Trophoblast cell (in vitro differentiated cells and primary cell): ENCODE results near the gene MAGI1.

ENCODE experiments used
- DNase-seq, 2 donors: peaks; one replicate each; pipeline ENCODE4 v3.0.0-alpha.2; 2016
- H2AFZ ChIP-seq: 2 replicates; pipeline ENCODE4 v1.6.1; 2013; ENCODE audit warnings: low read length, moderate library complexity, mild to moderate bottlenecking; ENCODE audit not compliant: insufficient read depth, poor library complexity
- H2AK5ac ChIP-seq: 2 replicates; pipeline ENCODE4 v1.6.1; 2013; ENCODE audit warnings: mild to moderate bottlenecking, low read length
- H2BK120ac ChIP-seq: 2 replicates; pipeline ENCODE4 v1.6.1; 2013; ENCODE audit warnings: low read length, mild to moderate bottlenecking, moderate library complexity; ENCODE audit not compliant: insufficient read depth, poor library complexity
- H2BK12ac ChIP-seq: 2 replicates; pipeline ENCODE4 v1.6.1; 2013; ENCODE audit warnings: mild to moderate bottlenecking, low read length, moderate library complexity
- H2BK5ac ChIP-seq: 2 replicates; pipeline ENCODE4 v1.6.1; 2013; ENCODE audit warnings: low read length, low read depth, moderate library complexity, mild to moderate bottlenecking; ENCODE audit not compliant: poor library complexity
- H3K14ac ChIP-seq: 2 replicates; pipeline ENCODE4 v1.6.1; 2013; ENCODE audit warnings: mild to moderate bottlenecking, low read length
- H3K18ac ChIP-seq: 2 replicates; pipeline ENCODE4 v1.6.1; 2013; ENCODE audit warnings: mild to moderate bottlenecking, low read length
- H3K23ac ChIP-seq: 2 replicates; pipeline ENCODE4 v1.6.1; 2013; ENCODE audit warnings: low read length
- H3K27ac ChIP-seq: 2 replicates; pipeline ENCODE4 v1.5.1; 2013; ENCODE audit warnings: low read depth, mild to moderate bottlenecking, inconsistent platforms, low read length, moderate library complexity
- H3K27me3 ChIP-seq: 2 replicates; pipeline ENCODE4 v1.6.1; 2013; ENCODE audit warnings: inconsistent platforms, mild to moderate bottlenecking, low read length, moderate library complexity; ENCODE audit not compliant: insufficient read depth
- H3K36me3 ChIP-seq, 2 experiments: 1 replicate in 1 of 2; 2 replicates in 1 of 2; pipeline ENCODE4 v1.6.1; 2013; ENCODE audit warnings: low read length in 2 of 2, mild to moderate bottlenecking in 2 of 2, moderate library complexity in 1 of 2; ENCODE audit not compliant: insufficient read depth in 2 of 2, control insufficient read depth in 1 of 2
- H3K4ac ChIP-seq: 2 replicates; pipeline ENCODE4 v1.6.1; 2013; ENCODE audit warnings: low read depth, mild to moderate bottlenecking, low read length, moderate library complexity
- H3K4me1 ChIP-seq, 2 experiments: 1 replicate in 1 of 2; 2 replicates in 1 of 2; pipeline ENCODE4 v1.6.1; 2013; ENCODE audit warnings: low read length in 2 of 2, mild to moderate bottlenecking in 2 of 2, moderate library complexity in 1 of 2; ENCODE audit not compliant: insufficient read depth in 2 of 2, control insufficient read depth in 1 of 2
- H3K4me2 ChIP-seq: 2 replicates; pipeline ENCODE4 v1.6.1; 2013; ENCODE audit warnings: inconsistent platforms, mild to moderate bottlenecking, low read length, moderate library complexity
- H3K4me3 ChIP-seq: 2 replicates; pipeline ENCODE4 v1.5.1; 2013; ENCODE audit warnings: mild to moderate bottlenecking, low read depth, low read length, inconsistent platforms
- H3K79me1 ChIP-seq: one replicate; pipeline ENCODE4 v1.6.1; 2013; ENCODE audit warnings: low read length
- H3K79me2 ChIP-seq: 2 replicates; pipeline ENCODE4 v1.6.1; 2013; ENCODE audit warnings: low read length, mild to moderate bottlenecking; ENCODE audit not compliant: control insufficient read depth, insufficient read depth, poor library complexity
- H3K9ac ChIP-seq: 2 replicates; pipeline ENCODE4 v1.6.1; 2013; ENCODE audit warnings: mild to moderate bottlenecking, low read length
- H3K9me3 ChIP-seq: 2 replicates; pipeline ENCODE4 v1.6.1; 2013; ENCODE audit warnings: low read depth, mild to moderate bottlenecking, control low read depth, inconsistent platforms, low read length; ENCODE audit not compliant: insufficient read depth
- H4K12ac ChIP-seq: 2 replicates; pipeline ENCODE4 v1.6.1; 2013; ENCODE audit warnings: low read depth, mild to moderate bottlenecking, low read length, moderate library complexity
- H4K8ac ChIP-seq: 2 replicates; pipeline ENCODE4 v1.6.1; 2013; ENCODE audit warnings: low read depth, mild to moderate bottlenecking, low read length, moderate library complexity
- H4K91ac ChIP-seq: one replicate; pipeline ENCODE4 v1.6.1; 2013; ENCODE audit warnings: low read depth, mild to moderate bottlenecking, low read length, moderate library complexity
- WGBS: extraction: QIAGEN DNeasy Blood & Tissue Kit; methylation state at CpG from one replicate; pipeline ENCODE4 v1.1.7; 2013; ENCODE audit warnings: missing lambda C conversion rate; ENCODE audit not compliant: insufficient read length, insufficient coverage; ENCODE audit errors: extremely low coverage; 5-methylcytosine and 5-hydroxymethylcytosine counted together

Gene MAGI1

GRCh38 chr3:65348398-65348995 lies 690.2 kb downstream of the MAGI1 start:
- H4K91ac ChIP-seq: no peak overlapping the region
- no CpG with 5 or more reads among the region's 8 CpGs for WGBS

GRCh38 chr3:65347166-65347565 lies 691.6 kb downstream of the MAGI1 start:
- Histone ChIP-seq H3K36me3 (no peaks in the 10 kb centered on the region), H3K79me2 (no peaks in the 10 kb centered on the region), H3K18ac (no peak overlapping the region), H2BK12ac (no peak overlapping the region), H2BK120ac (no peak overlapping the region), H3K9ac (no peak overlapping the region), H3K23ac (no peak overlapping the region), H4K91ac (no peak overlapping the region), H3K9me3 (no peaks in the 10 kb centered on the region), H4K12ac (no peak overlapping the region), H3K4me1 (no peaks in the 10 kb centered on the region), H2AFZ (no peak overlapping the region), H3K14ac (no peak overlapping the region), H3K79me1 (no peaks in the 10 kb centered on the region), H3K27me3 (no peaks in the 10 kb centered on the region), H4K8ac (no peak overlapping the region), H2AK5ac (no peak overlapping the region), H2BK5ac (no peak overlapping the region), H3K27ac (no peak overlapping the region), H3K4me3 (no peak overlapping the region), H3K4me2 (no peak overlapping the region), H3K4ac (no peak overlapping the region)
- WGBS: no CpG with 5 or more reads among the region's 1 CpG
- no peak for DNase-seq

More at GRCh38 chr3:65348398-65348995, 690.2 kb downstream of the MAGI1 start:
- H2AK5ac ChIP-seq: no peak overlapping the region
- DNase-seq: no peak
- H2BK120ac ChIP-seq: no peak overlapping the region
- H3K4me3 ChIP-seq: no peak overlapping the region
- no peak overlapping the region for H3K23ac ChIP-seq
- no peak overlapping the region for H3K14ac ChIP-seq
- no peak overlapping the region for H3K4ac ChIP-seq
- H3K36me3 ChIP-seq: no peaks in the 10 kb centered on the region
- H2BK5ac ChIP-seq: no peak overlapping the region
- H3K9me3 ChIP-seq: no peaks in the 10 kb centered on the region
- H3K18ac ChIP-seq: no peak overlapping the region
- no peaks in the 10 kb centered on the region for H3K79me2 ChIP-seq
- no peaks in the 10 kb centered on the region for H3K27me3 ChIP-seq
- H2BK12ac ChIP-seq: no peak overlapping the region
- H2AFZ ChIP-seq: no peak overlapping the region
- no peak overlapping the region for H3K9ac ChIP-seq
- H3K27ac ChIP-seq: no peak overlapping the region
- no peak overlapping the region for H3K4me2 ChIP-seq
- H3K79me1 ChIP-seq: no peaks in the 10 kb centered on the region
- no peaks in the 10 kb centered on the region for H3K4me1 ChIP-seq
- H4K12ac ChIP-seq: no peak overlapping the region
- H4K8ac ChIP-seq: no peak overlapping the region

GRCh38 chr3:65344846-65345245 lies 693.9 kb downstream of the MAGI1 start:
- Histone ChIP-seq H3K4me1 (no peaks in the 10 kb centered on the region), H3K18ac (no peak overlapping the region), H3K4me2 (no peak overlapping the region), H3K79me1 (no peaks in the 10 kb centered on the region), H3K79me2 (no peaks in the 10 kb centered on the region), H2BK5ac (no peak overlapping the region), H2AK5ac (no peak overlapping the region), H2AFZ (no peak overlapping the region), H4K91ac (no peak overlapping the region), H2BK120ac (no peak overlapping the region), H3K9me3 (no peaks in the 10 kb centered on the region), H4K8ac (no peak overlapping the region), H3K4ac (no peak overlapping the region), H3K14ac (no peak overlapping the region), H2BK12ac (no peak overlapping the region), H3K36me3 (no peaks in the 10 kb centered on the region), H3K27me3 (no peaks in the 10 kb centered on the region), H3K9ac (no peak overlapping the region), H3K23ac (no peak overlapping the region), H3K4me3 (no peak overlapping the region), H3K27ac (no peak overlapping the region), H4K12ac (no peak overlapping the region)
- DNase-seq: no peak
- no CpG with 5 or more reads among the region's 2 CpGs for WGBS

- WGBS: no CpG with 5 or more reads among the region's 3 CpGs
- Histone ChIP-seq H3K79me2 (no peaks in the 10 kb centered on the region), H4K8ac (no peak overlapping the region)
These were observed 694.3 kb downstream of the MAGI1 start for GRCh38 chr3:65344444-65344843.

More at GRCh38 chr3:65344444-65344843, 694.3 kb downstream of the MAGI1 start:
- H3K27me3 ChIP-seq: no peaks in the 10 kb centered on the region
- H3K9ac ChIP-seq: no peak overlapping the region
- H3K36me3 ChIP-seq: no peaks in the 10 kb centered on the region
- no peak overlapping the region for H3K14ac ChIP-seq
- no peak overlapping the region for H2AFZ ChIP-seq
- H3K27ac ChIP-seq: no peak overlapping the region
- H2BK120ac ChIP-seq: no peak overlapping the region
- no peaks in the 10 kb centered on the region for H3K79me1 ChIP-seq
- DNase-seq: no peak
- no peak overlapping the region for H3K4ac ChIP-seq
- no peak overlapping the region for H4K12ac ChIP-seq
- H3K23ac ChIP-seq: no peak overlapping the region
- H3K4me1 ChIP-seq: no peaks in the 10 kb centered on the region
- no peak overlapping the region for H3K18ac ChIP-seq
- no peak overlapping the region for H4K91ac ChIP-seq
- no peak overlapping the region for H3K4me3 ChIP-seq
- no peak overlapping the region for H3K4me2 ChIP-seq
- no peak overlapping the region for H2AK5ac ChIP-seq
- H2BK12ac ChIP-seq: no peak overlapping the region
- H3K9me3 ChIP-seq: no peaks in the 10 kb centered on the region
- H2BK5ac ChIP-seq: no peak overlapping the region
